HepG2 (cell line): ENCODE results near the gene SMIM1. TPM values are rescaled to one million over a fixed set of nuclear protein-coding genes. Genes with fewer than 3 reads are reported as not detected.

Experiments
- CSRNP1 ChIP-seq: sonication (generic); formaldehyde crosslinking; IDR thresholded peaks from 2 replicates; pipeline ENCODE4 v1.8.1; 2023; ENCODE audit warnings: mild to moderate bottlenecking, missing genetic modification reagents
- FOXM1 ChIP-seq: sonication (generic); formaldehyde crosslinking; IDR thresholded peaks from 2 replicates; pipeline ENCODE4 v1.5.0; 2020; ENCODE audit warnings: missing genetic modification reagents
- KDM5B ChIP-seq: sonication (generic); formaldehyde crosslinking; IDR thresholded peaks from 2 replicates; pipeline ENCODE4 v1.4.0; 2020; ENCODE audit warnings: missing genetic modification reagents, mild to moderate bottlenecking, borderline replicate concordance
- MBNL3 ChIP-seq: fragments of 250-450 bp; sonication (Bioruptor Pico); conservative IDR thresholded peaks from 2 replicates; pipeline ENCODE4 v1.8.0; 2022; ENCODE audit warnings: mild to moderate bottlenecking, inconsistent platforms
- NFKBIZ ChIP-seq: IDR thresholded peaks from 2 replicates; pipeline ENCODE4 v1.6.1; 2018; ENCODE audit warnings: missing genetic modification reagents, missing compliant biosample characterization
- PCBP2 ChIP-seq: fragments of 200-400 bp; formaldehyde crosslinking; optimal IDR thresholded peaks from 2 replicates; pipeline ENCODE3; 2018; ENCODE audit warnings: low read length, low read depth; ENCODE audit not compliant: poor library complexity, severe bottlenecking
- PLRG1 ChIP-seq: fragments of 450-650 bp; conservative IDR thresholded peaks from 2 replicates; pipeline ENCODE4 v1.6.1; 2016
- RORA ChIP-seq: sonication (generic); formaldehyde crosslinking; IDR thresholded peaks from 2 replicates; pipeline ENCODE4 v1.5.0; 2020; ENCODE audit warnings: mild to moderate bottlenecking, missing genetic modification reagents, moderate library complexity
- USF2 ChIP-seq, 2 experiments: sonication (generic) in 1 of 2; formaldehyde crosslinking in 1 of 2; IDR thresholded peaks; 2 replicates each; pipeline versions ENCODE4 v1.5.1 to v1.6.1; 2011 to 2020; ENCODE audit warnings: borderline replicate concordance in 1 of 2, low read depth in 1 of 2, low read length in 1 of 2, mild to moderate bottlenecking in 1 of 2, missing genetic modification reagents in 1 of 2, moderate library complexity in 1 of 2
- ZNF17 ChIP-seq: sonication (generic); formaldehyde crosslinking; IDR thresholded peaks from 2 replicates; pipeline ENCODE4 v1.5.0; 2020; ENCODE audit warnings: mild to moderate bottlenecking, missing genetic modification reagents
- ZNF234 ChIP-seq: sonication (generic); formaldehyde crosslinking; conservative IDR thresholded peaks from 2 replicates; pipeline ENCODE4 v1.5.1; 2020; ENCODE audit warnings: mild to moderate bottlenecking, missing genetic modification reagents
- ZNF768 ChIP-seq: sonication (generic); formaldehyde crosslinking; IDR thresholded peaks from 2 replicates; pipeline ENCODE4 v1.4.0; 2020; ENCODE audit warnings: missing genetic modification reagents
- polyA plus RNA-seq, 8 experiments: library from polyadenylated mRNA; depleted of rRNA in 3 of 8; stranded (reverse) in 7 of 8; unstranded in 1 of 8; fragments of >200 nt; fragmentation: Illumina TruSeq in 4 of 8; extraction: Trizol in 4 of 8; gene quantifications; 2 replicates each; pipeline versions ENCODE4 v1.2.1 to v1.2.3, GENCODE V29; 2011 to 2016; ENCODE audit warnings: low read depth in 4 of 8, missing spikeins in 1 of 8, mixed read lengths in 1 of 8; ENCODE audit not compliant: insufficient read depth in 1 of 8
- total RNA-seq, 5 experiments: library from RNA; depleted of rRNA; stranded (reverse); fragments of >200 nt; fragmentation: Illumina TruSeq; extraction: Trizol; gene quantifications; 2 replicates each; pipeline ENCODE4 v1.2.3, GENCODE V29; 2016; ENCODE audit warnings: low read depth in 1 of 5
- TF ChIP-seq, protein P1 (sequence below): sonication (generic); formaldehyde crosslinking; IDR thresholded peaks from 2 replicates; pipeline ENCODE4 v1.5.1; 2020; ENCODE audit warnings: missing genetic modification reagents, mild to moderate bottlenecking, borderline replicate concordance
- TF ChIP-seq, protein P2 (sequence below): sonication (generic); formaldehyde crosslinking; IDR thresholded peaks from 2 replicates; pipeline ENCODE4 v1.4.0; 2020; ENCODE audit warnings: mild to moderate bottlenecking, missing genetic modification reagents
- TF ChIP-seq, protein P3 (sequence below): IDR thresholded peaks from 2 replicates; pipeline ENCODE4 v1.6.1; 2016

SMIM1 gene
- total and polyA plus RNA-seq, 2 of the 13 experiments (the other 11 are each of a cell fraction or from before 2014, with no cell fraction given), result 12.4 to 56.3 TPM

DNA sequence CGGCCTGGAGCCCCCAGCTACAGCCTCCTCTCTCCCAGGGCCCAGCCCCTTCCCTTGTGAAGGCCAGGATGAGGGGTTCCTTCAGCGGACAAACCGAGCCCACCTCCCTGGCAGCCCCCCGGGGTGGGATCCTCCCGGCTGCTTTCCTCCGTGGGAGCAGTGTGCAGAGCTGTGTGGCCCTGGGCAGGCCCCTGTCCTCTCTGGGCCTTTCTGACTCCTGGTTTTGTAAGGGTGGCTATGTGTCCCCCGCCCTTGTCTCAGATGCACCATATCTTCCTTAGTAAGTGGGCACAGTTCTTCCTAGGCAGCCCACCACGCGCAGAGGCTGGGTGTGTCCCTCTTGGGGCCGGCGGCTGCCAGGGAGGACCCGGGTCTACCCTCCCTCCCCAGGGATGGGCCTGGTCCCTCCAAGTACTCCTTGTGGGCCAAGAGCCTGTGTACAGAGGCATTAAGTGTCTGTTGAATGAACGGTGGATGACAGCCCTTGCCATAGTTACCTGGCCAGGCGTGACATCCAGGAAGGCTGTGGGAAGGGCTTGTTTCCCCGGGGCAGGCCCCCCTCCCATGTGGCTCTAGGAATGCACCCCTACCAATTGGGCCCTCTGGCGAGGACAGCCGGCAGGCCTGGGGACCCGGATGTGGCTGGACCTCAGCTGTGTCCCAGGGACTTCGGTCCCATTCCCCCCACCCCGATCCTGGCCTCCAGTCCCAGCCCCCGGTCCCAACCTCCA lies 3.8 kb downstream of the SMIM1 start (continued):
- TF ChIP-seq CSRNP1 (peak; percentile 69), KDM5B (CRISPR knock-in tag) (0 out of 2 replicates have a peak, but pooled peaks have one; percentile 44), USF2 (IDR thresholded peaks at IDR 0.05; ENCODE audit: low read depth, low read length) (no peak), USF2 (CRISPR knock-in tag; IDR thresholded peaks at IDR 0.05; ENCODE audit: borderline replicate concordance) (no peak), PLRG1 (no peak), ZNF768 (CRISPR knock-in tag) (peak; percentile 93), RORA (CRISPR knock-in tag) (no peak), NFKBIZ (no peak), ZNF234 (CRISPR knock-in tag) (no peak), FOXM1 (CRISPR knock-in tag) (no peak), MBNL3 (CRISPR knock-in tag) (no peak), PCBP2 (no peak), ZNF17 (CRISPR knock-in tag) (no peak)
- TF ChIP-seq, protein P1, sequence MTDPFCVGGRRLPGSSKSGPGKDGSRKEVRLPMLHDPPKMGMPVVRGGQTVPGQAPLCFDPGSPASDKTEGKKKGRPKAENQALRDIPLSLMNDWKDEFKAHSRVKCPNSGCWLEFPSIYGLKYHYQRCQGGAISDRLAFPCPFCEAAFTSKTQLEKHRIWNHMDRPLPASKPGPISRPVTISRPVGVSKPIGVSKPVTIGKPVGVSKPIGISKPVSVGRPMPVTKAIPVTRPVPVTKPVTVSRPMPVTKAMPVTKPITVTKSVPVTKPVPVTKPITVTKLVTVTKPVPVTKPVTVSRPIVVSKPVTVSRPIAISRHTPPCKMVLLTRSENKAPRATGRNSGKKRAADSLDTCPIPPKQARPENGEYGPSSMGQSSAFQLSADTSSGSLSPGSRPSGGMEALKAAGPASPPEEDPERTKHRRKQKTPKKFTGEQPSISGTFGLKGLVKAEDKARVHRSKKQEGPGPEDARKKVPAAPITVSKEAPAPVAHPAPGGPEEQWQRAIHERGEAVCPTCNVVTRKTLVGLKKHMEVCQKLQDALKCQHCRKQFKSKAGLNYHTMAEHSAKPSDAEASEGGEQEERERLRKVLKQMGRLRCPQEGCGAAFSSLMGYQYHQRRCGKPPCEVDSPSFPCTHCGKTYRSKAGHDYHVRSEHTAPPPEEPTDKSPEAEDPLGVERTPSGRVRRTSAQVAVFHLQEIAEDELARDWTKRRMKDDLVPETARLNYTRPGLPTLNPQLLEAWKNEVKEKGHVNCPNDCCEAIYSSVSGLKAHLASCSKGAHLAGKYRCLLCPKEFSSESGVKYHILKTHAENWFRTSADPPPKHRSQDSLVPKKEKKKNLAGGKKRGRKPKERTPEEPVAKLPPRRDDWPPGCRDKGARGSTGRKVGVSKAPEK (CRISPR knock-in tag), result no peak
- TF ChIP-seq, protein P2, sequence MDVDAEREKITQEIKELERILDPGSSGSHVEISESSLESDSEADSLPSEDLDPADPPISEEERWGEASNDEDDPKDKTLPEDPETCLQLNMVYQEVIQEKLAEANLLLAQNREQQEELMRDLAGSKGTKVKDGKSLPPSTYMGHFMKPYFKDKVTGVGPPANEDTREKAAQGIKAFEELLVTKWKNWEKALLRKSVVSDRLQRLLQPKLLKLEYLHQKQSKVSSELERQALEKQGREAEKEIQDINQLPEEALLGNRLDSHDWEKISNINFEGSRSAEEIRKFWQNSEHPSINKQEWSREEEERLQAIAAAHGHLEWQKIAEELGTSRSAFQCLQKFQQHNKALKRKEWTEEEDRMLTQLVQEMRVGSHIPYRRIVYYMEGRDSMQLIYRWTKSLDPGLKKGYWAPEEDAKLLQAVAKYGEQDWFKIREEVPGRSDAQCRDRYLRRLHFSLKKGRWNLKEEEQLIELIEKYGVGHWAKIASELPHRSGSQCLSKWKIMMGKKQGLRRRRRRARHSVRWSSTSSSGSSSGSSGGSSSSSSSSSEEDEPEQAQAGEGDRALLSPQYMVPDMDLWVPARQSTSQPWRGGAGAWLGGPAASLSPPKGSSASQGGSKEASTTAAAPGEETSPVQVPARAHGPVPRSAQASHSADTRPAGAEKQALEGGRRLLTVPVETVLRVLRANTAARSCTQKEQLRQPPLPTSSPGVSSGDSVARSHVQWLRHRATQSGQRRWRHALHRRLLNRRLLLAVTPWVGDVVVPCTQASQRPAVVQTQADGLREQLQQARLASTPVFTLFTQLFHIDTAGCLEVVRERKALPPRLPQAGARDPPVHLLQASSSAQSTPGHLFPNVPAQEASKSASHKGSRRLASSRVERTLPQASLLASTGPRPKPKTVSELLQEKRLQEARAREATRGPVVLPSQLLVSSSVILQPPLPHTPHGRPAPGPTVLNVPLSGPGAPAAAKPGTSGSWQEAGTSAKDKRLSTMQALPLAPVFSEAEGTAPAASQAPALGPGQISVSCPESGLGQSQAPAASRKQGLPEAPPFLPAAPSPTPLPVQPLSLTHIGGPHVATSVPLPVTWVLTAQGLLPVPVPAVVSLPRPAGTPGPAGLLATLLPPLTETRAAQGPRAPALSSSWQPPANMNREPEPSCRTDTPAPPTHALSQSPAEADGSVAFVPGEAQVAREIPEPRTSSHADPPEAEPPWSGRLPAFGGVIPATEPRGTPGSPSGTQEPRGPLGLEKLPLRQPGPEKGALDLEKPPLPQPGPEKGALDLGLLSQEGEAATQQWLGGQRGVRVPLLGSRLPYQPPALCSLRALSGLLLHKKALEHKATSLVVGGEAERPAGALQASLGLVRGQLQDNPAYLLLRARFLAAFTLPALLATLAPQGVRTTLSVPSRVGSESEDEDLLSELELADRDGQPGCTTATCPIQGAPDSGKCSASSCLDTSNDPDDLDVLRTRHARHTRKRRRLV (CRISPR knock-in tag), result 0 out of 2 replicates have a peak, but pooled peaks have one; percentile 7
- TF ChIP-seq, protein P3, sequence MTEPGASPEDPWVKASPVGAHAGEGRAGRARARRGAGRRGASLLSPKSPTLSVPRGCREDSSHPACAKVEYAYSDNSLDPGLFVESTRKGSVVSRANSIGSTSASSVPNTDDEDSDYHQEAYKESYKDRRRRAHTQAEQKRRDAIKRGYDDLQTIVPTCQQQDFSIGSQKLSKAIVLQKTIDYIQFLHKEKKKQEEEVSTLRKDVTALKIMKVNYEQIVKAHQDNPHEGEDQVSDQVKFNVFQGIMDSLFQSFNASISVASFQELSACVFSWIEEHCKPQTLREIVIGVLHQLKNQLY (CRISPR knock-in tag), result no peak
